ENCODE measurements around the gene COQ8B.

- TF ChIP-seq CTCF (conservative IDR thresholded peaks at IDR 0.05), result no peak
- no peak for TF ChIP-seq EZH2 (IDR thresholded peaks at IDR 0.05; ENCODE audit: low read depth)
These were observed 73.9 kb downstream of the COQ8B start for GRCh38 chr19:40642757-40643305.
